H9 (cell line): ENCODE results near the gene CREB3L4. TPM values are rescaled to one million over a fixed set of nuclear protein-coding genes. Genes with fewer than 3 reads are reported as not detected.
A peak's percentile ranks its signal among the peaks of the same experiment; 100 is the strongest.

Experiments
- DNase-seq: peaks from one replicate; pipeline ENCODE4 v3.0.0-alpha.2; 2017
- H2AFZ ChIP-seq: one replicate; pipeline ENCODE4 v1.6.1; 2013; ENCODE audit warnings: mild to moderate bottlenecking, low read length, control low read depth, moderate library complexity
- H2AK5ac ChIP-seq: 2 replicates; pipeline ENCODE4 v1.6.1; 2013; ENCODE audit warnings: low read length, control low read depth, mixed read lengths; ENCODE audit not compliant: insufficient read length
- H2BK120ac ChIP-seq: one replicate; pipeline ENCODE4 v1.6.1; 2013; ENCODE audit warnings: low read depth, mild to moderate bottlenecking, low read length, control low read depth, inconsistent platforms; ENCODE audit not compliant: poor library complexity, severe bottlenecking
- H2BK12ac ChIP-seq: 2 replicates; pipeline ENCODE4 v1.6.1; 2013; ENCODE audit warnings: low read length, control low read depth, mixed read lengths, low read depth; ENCODE audit not compliant: insufficient read length
- H2BK15ac ChIP-seq: 2 replicates; pipeline ENCODE4 v1.6.1; 2013; ENCODE audit warnings: low read depth, low read length, control low read depth
- H2BK20ac ChIP-seq: one replicate; pipeline ENCODE4 v1.6.1; 2013; ENCODE audit warnings: low read depth, mild to moderate bottlenecking, low read length, control low read depth, inconsistent platforms; ENCODE audit not compliant: poor library complexity, severe bottlenecking
- H2BK5ac ChIP-seq: 2 replicates; pipeline ENCODE4 v1.6.1; 2013; ENCODE audit warnings: low read length, control low read depth, mixed read lengths; ENCODE audit not compliant: insufficient read length
- H3K14ac ChIP-seq: 2 replicates; pipeline ENCODE4 v1.6.1; 2013; ENCODE audit warnings: low read length, control low read depth; ENCODE audit not compliant: insufficient read depth
- H3K18ac ChIP-seq: 2 replicates; pipeline ENCODE4 v1.6.1; 2013; ENCODE audit warnings: low read depth, mild to moderate bottlenecking, mixed read lengths, low read length, control low read depth; ENCODE audit not compliant: insufficient read length
- H3K23ac ChIP-seq: 2 replicates; pipeline ENCODE4 v1.6.1; 2013; ENCODE audit warnings: low read length, control low read depth, mixed read lengths, low read depth; ENCODE audit not compliant: insufficient read length
- H3K23me2 ChIP-seq: 2 replicates; pipeline ENCODE4 v1.6.1; 2013; ENCODE audit warnings: low read depth, mild to moderate bottlenecking, mixed read lengths, low read length, control low read depth; ENCODE audit not compliant: insufficient read length, poor library complexity, severe bottlenecking
- H3K27ac ChIP-seq: 2 replicates; pipeline ENCODE4 v1.5.1; 2013; ENCODE audit warnings: low read length, control low read depth, mixed read lengths, low read depth; ENCODE audit not compliant: insufficient read length
- H3K27me3 ChIP-seq: 2 replicates; pipeline ENCODE4 v1.6.1; 2013; ENCODE audit warnings: low read length, control low read depth, inconsistent platforms; ENCODE audit not compliant: insufficient read depth
- H3K4ac ChIP-seq: 2 replicates; pipeline ENCODE4 v1.6.1; 2013; ENCODE audit warnings: low read depth, mild to moderate bottlenecking, control low read depth, inconsistent platforms, low read length, moderate library complexity
- H3K4me1 ChIP-seq: 2 replicates; pipeline ENCODE4 v1.6.1; 2013; ENCODE audit warnings: low read length, control low read depth, inconsistent platforms; ENCODE audit not compliant: insufficient read depth
- H3K4me2 ChIP-seq: 2 replicates; pipeline ENCODE4 v1.6.1; 2013; ENCODE audit warnings: low read length, control low read depth, mixed read lengths; ENCODE audit not compliant: insufficient read length, insufficient read depth
- H3K56ac ChIP-seq: 2 replicates; pipeline ENCODE4 v1.6.1; 2013; ENCODE audit warnings: low read depth, mild to moderate bottlenecking, mixed read lengths, low read length, control low read depth; ENCODE audit not compliant: insufficient read length
- H3K79me1 ChIP-seq: 2 replicates; pipeline ENCODE4 v1.6.1; 2013; ENCODE audit warnings: low read depth, mild to moderate bottlenecking, moderate library complexity, low read length, control low read depth, inconsistent platforms; ENCODE audit not compliant: insufficient read depth, poor library complexity, severe bottlenecking
- H3K79me2 ChIP-seq: 2 replicates; pipeline ENCODE4 v1.6.1; 2013; ENCODE audit warnings: low read length, control low read depth, inconsistent platforms; ENCODE audit not compliant: insufficient read depth
- H3K9ac ChIP-seq: 2 replicates; pipeline ENCODE4 v1.6.1; 2013; ENCODE audit warnings: low read length, control low read depth, mixed read lengths; ENCODE audit not compliant: insufficient read length; ENCODE audit errors: extremely low read depth
- H3K9me3 ChIP-seq: one replicate; pipeline ENCODE4 v1.6.1; 2013; ENCODE audit warnings: low read depth, low read length, inconsistent platforms; ENCODE audit not compliant: control insufficient read depth
- H3T11ph ChIP-seq: one replicate; pipeline ENCODE4 v1.6.1; 2013; ENCODE audit warnings: mild to moderate bottlenecking, low read length, control low read depth, inconsistent platforms
- H4K20me1 ChIP-seq: one replicate; pipeline ENCODE4 v1.6.1; 2013; ENCODE audit not compliant: control insufficient read depth, insufficient read length, insufficient read depth
- H4K5ac ChIP-seq: 2 replicates; pipeline ENCODE4 v1.6.1; 2013; ENCODE audit warnings: low read depth, mild to moderate bottlenecking, mixed read lengths, low read length, control low read depth; ENCODE audit not compliant: insufficient read length
- H4K8ac ChIP-seq: replicated peaks from 2 replicates; pipeline ENCODE4 v1.6.1; 2013; ENCODE audit warnings: low read length, control low read depth, mixed read lengths, low read depth; ENCODE audit not compliant: insufficient read length
- H4K91ac ChIP-seq: 2 replicates; pipeline ENCODE4 v1.6.1; 2013; ENCODE audit warnings: low read depth, mild to moderate bottlenecking, moderate library complexity, mixed read lengths, low read length, control low read depth; ENCODE audit not compliant: insufficient read length
- H3K27ac Mint-ChIP-seq, 3 experiments: 2 replicates in 2 of 3; 3 replicates in 1 of 3; pipeline ENCODE4 v1.8.0; 2020 to 2021; ENCODE audit warnings: mixed read lengths in 3 of 3, mild to moderate bottlenecking in 1 of 3, moderate library complexity in 1 of 3
- H3K27me3 Mint-ChIP-seq: 2 replicates; pipeline ENCODE4 v1.8.0; 2021; ENCODE audit warnings: low read depth, mild to moderate bottlenecking, moderate library complexity, mixed read lengths
- H3K36me3 Mint-ChIP-seq, 3 experiments: 2 replicates in 2 of 3; 3 replicates in 1 of 3; pipeline ENCODE4 v1.8.0; 2020 to 2021; ENCODE audit warnings: low read depth in 3 of 3, mixed read lengths in 3 of 3; ENCODE audit not compliant: insufficient read depth in 1 of 3
- H3K4me1 Mint-ChIP-seq, 2 experiments: 2 replicates each; pipeline ENCODE4 v1.8.0; 2020; ENCODE audit warnings: mixed read lengths in 2 of 2
- H3K4me3 Mint-ChIP-seq, 2 experiments: 2 replicates in 1 of 2; 3 replicates in 1 of 2; pipeline ENCODE4 v1.8.0; 2020 to 2021; ENCODE audit warnings: mild to moderate bottlenecking in 2 of 2, mixed read lengths in 2 of 2, moderate library complexity in 1 of 2
- H3K9me3 Mint-ChIP-seq, 2 experiments: 2 replicates in 1 of 2; 3 replicates in 1 of 2; pipeline ENCODE4 v1.8.0; 2020; ENCODE audit warnings: mild to moderate bottlenecking in 2 of 2, mixed read lengths in 2 of 2, moderate library complexity in 1 of 2
- WGBS: extraction: QIAGEN DNeasy Blood & Tissue Kit; methylation state at CpG from one replicate; pipeline ENCODE4 v1.1.7; 2013; ENCODE audit warnings: missing lambda C conversion rate, low lambda C conversion rate, mixed read lengths; ENCODE audit not compliant: insufficient read length; ENCODE audit errors: extremely low coverage; 5-methylcytosine and 5-hydroxymethylcytosine counted together
- total RNA-seq: library from RNA; stranded (reverse); gene quantifications from 2 replicates; pipeline ENCODE4 v1.2.1, GENCODE V29; 2021
- TF ChIP-seq, protein P1 (sequence below): fragments of 200-600 bp; sonication (generic); conservative IDR thresholded peaks from 3 replicates; pipeline ENCODE4 v1.8.0; 2021; ENCODE audit warnings: antibody characterized with exemption, mild to moderate bottlenecking

CREB3L4 gene
- total RNA-seq, 1 experiment from 2014 or later: 27.6 TPM

DNA sequence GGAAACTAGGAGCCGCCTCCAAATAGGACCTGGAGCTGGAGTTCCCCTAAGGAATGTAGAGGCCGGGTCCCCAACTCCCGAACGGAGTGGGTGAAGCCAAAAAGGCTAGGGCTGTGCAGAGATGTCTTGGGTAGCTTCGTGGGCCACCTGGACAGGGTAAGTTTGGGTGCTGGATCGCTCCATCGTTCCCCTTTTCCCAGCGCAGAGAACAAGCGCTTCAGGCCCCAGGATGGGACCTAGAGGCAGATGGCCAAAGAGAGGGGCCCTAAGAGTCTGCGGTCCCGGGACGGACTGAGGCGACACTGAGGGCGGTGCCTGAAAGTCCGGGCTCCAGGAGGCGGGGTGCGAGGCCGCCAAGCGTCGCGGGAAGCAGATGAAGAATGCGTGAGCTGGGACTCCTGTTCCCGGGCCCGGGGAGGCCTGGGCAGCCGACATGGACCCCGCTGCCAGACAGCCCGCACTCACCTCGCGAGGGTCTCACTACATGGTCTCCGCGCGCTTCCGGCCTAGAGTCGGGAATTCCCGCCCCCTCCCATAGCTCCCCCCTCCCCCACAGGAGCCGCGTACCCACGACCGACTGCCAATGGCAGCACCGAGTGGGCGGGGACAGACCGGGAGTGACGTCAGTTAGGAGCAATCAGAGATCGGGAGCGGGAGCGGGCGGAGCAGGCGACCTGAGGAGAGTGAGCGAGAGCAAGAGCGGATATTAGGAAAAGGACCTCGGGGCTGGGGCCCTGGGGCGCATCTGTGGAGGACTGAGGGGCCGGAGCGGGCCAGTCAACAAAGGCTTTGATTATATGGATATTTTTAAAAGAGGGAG, 4.5 kb upstream of the CREB3L4 start, which contains the start of gene SLC39A1:
SLC39A1 (minus strand) TSS at position 508 of the 820 bp plus-strand sequence. CDS start 822 bp downstream, outside the sequence.
- H2BK5ac ChIP-seq: peak within 1 kb of the TSS; percentile 60
- H4K91ac ChIP-seq: peak within 1 kb of the TSS; percentile 31
- Mint-ChIP-seq H3K4me3 (peak within 1 kb of the TSS; percentile 89 to 94), H3K4me1 (peaks cover 47 to 64% of the 10 kb centered on the region in 2 experiments), H3K27me3 (no peaks in the 10 kb centered on the region), H3K36me3 (peaks cover 31 to 40% (median 36%) of the 10 kb centered on the region in 3 experiments), H3K9me3 (peaks cover 0 to 4% of the 10 kb centered on the region in 2 experiments; a peak in 2 of 5 replicates), H3K27ac (peak within 1 kb of the TSS; percentile 98 to 99 (median 99))
- peak; percentile 99 for DNase-seq
- no peak within 1 kb of the TSS for H4K8ac ChIP-seq
- peaks cover 8% of the 10 kb centered on the region for H3K79me1 ChIP-seq
- no peaks in the 10 kb centered on the region for H3K27me3 ChIP-seq
- WGBS: no CpG with 5 or more reads among the region's 54 CpGs
- H3K4me1 ChIP-seq: no peaks in the 10 kb centered on the region
- H3K14ac ChIP-seq: peak within 1 kb of the TSS; percentile 79; the same call in 1 of the 2 replicates
- no peaks in the 10 kb centered on the region for H3K9me3 ChIP-seq
- peak within 1 kb of the TSS; percentile 96 for H3K4me2 ChIP-seq
- no peak within 1 kb of the TSS for H2AFZ ChIP-seq
- H3K27ac ChIP-seq: peak within 1 kb of the TSS; percentile 97
- H4K5ac ChIP-seq: peak within 1 kb of the TSS; percentile 73
- H2BK20ac ChIP-seq: no peak within 1 kb of the TSS
- TF ChIP-seq, protein P1, sequence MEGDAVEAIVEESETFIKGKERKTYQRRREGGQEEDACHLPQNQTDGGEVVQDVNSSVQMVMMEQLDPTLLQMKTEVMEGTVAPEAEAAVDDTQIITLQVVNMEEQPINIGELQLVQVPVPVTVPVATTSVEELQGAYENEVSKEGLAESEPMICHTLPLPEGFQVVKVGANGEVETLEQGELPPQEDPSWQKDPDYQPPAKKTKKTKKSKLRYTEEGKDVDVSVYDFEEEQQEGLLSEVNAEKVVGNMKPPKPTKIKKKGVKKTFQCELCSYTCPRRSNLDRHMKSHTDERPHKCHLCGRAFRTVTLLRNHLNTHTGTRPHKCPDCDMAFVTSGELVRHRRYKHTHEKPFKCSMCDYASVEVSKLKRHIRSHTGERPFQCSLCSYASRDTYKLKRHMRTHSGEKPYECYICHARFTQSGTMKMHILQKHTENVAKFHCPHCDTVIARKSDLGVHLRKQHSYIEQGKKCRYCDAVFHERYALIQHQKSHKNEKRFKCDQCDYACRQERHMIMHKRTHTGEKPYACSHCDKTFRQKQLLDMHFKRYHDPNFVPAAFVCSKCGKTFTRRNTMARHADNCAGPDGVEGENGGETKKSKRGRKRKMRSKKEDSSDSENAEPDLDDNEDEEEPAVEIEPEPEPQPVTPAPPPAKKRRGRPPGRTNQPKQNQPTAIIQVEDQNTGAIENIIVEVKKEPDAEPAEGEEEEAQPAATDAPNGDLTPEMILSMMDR: no peak
- H3K4ac ChIP-seq: no peak within 1 kb of the TSS; the same call in 1 of the 2 replicates
- H3K23me2 ChIP-seq: peaks cover 29% of the 10 kb centered on the region
- peak within 1 kb of the TSS; percentile 74 for H3K18ac ChIP-seq
- peaks cover 17% of the 10 kb centered on the region; the same call in 1 of the 2 replicates for H3K79me2 ChIP-seq
- no peak within 1 kb of the TSS for H2AK5ac ChIP-seq
- H3K23ac ChIP-seq: no peak within 1 kb of the TSS
- no peak within 1 kb of the TSS for H3K56ac ChIP-seq
- peak within 1 kb of the TSS; percentile 96 for H3K9ac ChIP-seq
- no peak within 1 kb of the TSS for H2BK120ac ChIP-seq
- H2BK15ac ChIP-seq: no peak within 1 kb of the TSS
- no peak within 1 kb of the TSS for H2BK12ac ChIP-seq
- no peaks in the 10 kb centered on the region for H4K20me1 ChIP-seq
- H3T11ph ChIP-seq: no peak within 1 kb of the TSS
